ENCODE data around the gene ATP1A3.
A peak's percentile ranks its signal among the peaks of the same experiment; 100 is the strongest.

ATP1A3 gene

DNA sequence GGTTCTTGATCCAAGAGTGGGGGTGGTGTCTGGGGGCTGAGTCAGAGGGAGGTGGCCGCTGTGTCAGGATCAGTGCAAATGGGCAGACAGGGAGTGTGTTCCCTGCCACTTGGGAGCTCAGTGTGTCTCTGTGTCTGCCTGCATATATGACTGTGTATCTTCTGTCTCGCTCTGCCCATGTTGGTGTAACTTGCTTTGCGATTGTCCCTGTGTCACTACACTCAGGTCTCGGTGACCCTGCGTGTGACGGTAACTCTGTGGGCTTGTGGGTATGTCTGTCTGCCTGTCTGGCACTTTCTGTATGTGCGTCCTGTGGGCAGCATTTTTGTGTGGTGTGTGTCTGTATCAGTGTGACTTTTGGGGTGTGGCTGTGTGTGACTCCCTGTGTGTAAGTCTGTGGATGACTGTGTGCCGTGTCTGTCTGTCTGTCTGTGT lies 57.6 kb downstream of the ATP1A3 start:
- Histone ChIP-seq H3K4me3 (ENCODE audit: low read depth, low read length) (peak overlapping the region; percentile 29; the same call in 1 of the 2 replicates), H3K27me3 (ENCODE audit: insufficient read depth, low read depth, severe bottlenecking) (no peaks in the 10 kb centered on the region), H3K9me3 (ENCODE audit: severe bottlenecking) (no peaks in the 10 kb centered on the region), H3K36me3 (no peaks in the 10 kb centered on the region), H3K27ac (peak overlapping the region; percentile 60)
- TF ChIP-seq, protein P1, sequence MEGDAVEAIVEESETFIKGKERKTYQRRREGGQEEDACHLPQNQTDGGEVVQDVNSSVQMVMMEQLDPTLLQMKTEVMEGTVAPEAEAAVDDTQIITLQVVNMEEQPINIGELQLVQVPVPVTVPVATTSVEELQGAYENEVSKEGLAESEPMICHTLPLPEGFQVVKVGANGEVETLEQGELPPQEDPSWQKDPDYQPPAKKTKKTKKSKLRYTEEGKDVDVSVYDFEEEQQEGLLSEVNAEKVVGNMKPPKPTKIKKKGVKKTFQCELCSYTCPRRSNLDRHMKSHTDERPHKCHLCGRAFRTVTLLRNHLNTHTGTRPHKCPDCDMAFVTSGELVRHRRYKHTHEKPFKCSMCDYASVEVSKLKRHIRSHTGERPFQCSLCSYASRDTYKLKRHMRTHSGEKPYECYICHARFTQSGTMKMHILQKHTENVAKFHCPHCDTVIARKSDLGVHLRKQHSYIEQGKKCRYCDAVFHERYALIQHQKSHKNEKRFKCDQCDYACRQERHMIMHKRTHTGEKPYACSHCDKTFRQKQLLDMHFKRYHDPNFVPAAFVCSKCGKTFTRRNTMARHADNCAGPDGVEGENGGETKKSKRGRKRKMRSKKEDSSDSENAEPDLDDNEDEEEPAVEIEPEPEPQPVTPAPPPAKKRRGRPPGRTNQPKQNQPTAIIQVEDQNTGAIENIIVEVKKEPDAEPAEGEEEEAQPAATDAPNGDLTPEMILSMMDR (IDR thresholded peaks at IDR 0.05; ENCODE audit: low read depth, low read length) = no peak
- DNase-seq = no peak

DNA sequence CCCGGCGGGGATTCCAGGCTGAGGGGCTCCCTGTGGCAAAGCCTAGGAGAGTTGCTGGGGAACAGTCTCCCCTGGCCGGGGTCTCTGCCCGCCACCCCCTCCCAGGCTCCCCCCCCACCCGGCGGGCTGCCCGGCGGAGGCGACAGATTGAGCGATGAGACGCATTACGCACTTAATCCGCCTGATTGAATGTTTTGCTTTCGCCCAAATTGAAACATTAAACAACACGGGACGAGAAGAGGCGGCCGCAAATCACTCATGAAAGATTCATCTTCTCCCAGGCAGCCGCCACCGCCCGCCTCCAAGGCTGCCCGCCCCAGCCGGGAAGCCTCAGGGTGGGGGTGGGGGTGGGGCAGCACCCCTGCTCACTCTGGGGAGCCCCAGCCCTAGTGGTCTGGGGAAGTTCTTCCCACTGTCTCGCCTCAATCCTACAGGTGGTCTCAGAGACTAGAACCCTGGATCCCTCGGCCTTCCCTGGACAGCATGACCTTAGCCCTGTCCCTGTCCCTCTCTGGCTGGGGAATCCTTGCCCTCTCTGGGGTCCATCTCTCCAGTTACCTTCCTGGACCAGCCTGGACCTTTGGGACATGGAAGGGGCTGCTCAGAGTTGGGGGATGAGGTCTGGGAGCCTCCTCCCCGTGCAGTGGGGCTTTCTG lies 58.1 kb downstream of the ATP1A3 start:
- DNase-seq = peak; percentile 62
- TF ChIP-seq, protein P1 (IDR thresholded peaks at IDR 0.05; ENCODE audit: low read depth, low read length) = no peak
- H3K27ac ChIP-seq = peak overlapping the region; percentile 60
- H3K27me3 ChIP-seq (ENCODE audit: insufficient read depth, low read depth, severe bottlenecking) = no peaks in the 10 kb centered on the region
- H3K9me3 ChIP-seq (ENCODE audit: severe bottlenecking) = no peaks in the 10 kb centered on the region
- no peaks in the 10 kb centered on the region for H3K36me3 ChIP-seq
- peak overlapping the region; percentile 29 for H3K4me3 ChIP-seq (ENCODE audit: low read depth, low read length)

DNA sequence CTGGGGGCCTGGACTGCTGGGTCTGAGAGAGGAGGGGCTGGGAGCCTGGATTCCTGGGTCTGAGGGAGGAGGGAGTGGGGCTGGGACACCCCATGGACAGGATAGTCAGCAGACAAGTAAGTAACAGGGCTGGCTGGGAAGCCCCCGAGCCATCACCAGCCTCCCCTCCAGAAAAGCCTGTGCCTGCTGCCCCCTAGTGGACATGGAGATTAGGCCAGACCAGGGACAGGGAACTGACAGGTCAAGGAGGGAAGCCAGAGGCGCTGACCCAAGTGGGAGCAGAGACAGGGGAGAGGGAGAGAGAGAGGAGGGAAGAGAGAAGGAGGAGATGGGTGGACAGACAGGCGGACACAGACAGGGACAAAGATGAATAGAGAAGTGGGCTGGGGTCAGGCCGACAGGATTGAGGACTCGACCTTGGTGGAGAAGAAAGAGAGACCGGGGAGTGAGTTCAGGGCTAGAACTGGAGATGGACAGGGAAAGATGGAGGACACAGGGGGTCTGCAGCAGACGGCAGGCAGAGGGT lies 59.1 kb downstream of the ATP1A3 start:
- Histone ChIP-seq H3K9me3 (ENCODE audit: severe bottlenecking) (no peaks in the 10 kb centered on the region), H3K27me3 (ENCODE audit: insufficient read depth, low read depth, severe bottlenecking) (peaks cover 1% of the 10 kb centered on the region), H3K27ac (peak overlapping the region; percentile 60), H3K36me3 (no peaks in the 10 kb centered on the region), H3K4me3 (ENCODE audit: low read depth, low read length) (no peak overlapping the region)
- DNase-seq = peak; percentile 92
- TF ChIP-seq, protein P1 (IDR thresholded peaks at IDR 0.05; ENCODE audit: low read depth, low read length) = peak; percentile 69

DNA sequence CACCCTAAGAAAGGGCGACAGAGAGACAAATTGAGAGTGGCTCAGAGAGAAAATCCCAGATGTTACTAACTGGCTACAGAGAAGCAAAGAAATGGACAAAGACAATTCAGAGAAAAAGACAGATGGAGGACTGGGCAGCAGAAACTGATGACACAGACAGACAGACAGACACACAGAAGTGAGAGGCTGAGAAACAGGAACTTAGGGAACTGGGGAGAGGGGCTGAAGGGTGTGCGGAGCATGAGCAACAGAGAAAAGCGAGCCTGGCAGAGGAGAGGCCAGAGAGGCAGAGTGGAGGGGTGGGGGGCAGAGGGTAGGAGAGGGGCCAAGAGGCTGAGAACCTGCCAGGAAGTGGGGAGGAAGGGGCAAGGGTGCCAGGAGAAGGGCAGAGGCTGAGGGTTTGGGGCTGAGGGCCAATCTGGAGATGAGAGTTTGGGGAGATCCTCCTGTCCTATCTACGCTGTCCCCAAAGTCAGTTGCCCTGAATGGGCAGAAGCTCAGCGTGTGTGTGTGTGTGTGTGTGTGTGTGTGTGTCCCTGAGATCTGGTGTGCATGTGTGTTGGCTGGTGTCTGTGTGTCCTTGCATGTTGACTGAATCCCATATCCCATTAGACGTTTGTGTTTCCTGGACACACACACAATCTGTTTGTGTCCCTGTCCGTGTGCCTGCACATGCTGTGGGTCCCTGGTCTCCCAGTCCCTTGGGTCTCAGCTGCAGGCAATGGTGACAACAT lies 60.2 kb downstream of the ATP1A3 start:
- no peak for DNase-seq
- TF ChIP-seq, protein P1 (IDR thresholded peaks at IDR 0.05; ENCODE audit: low read depth, low read length) = no peak
- H3K36me3 ChIP-seq = no peaks in the 10 kb centered on the region
- H3K27ac ChIP-seq = no peak overlapping the region
- H3K9me3 ChIP-seq (ENCODE audit: severe bottlenecking) = no peaks in the 10 kb centered on the region
- H3K27me3 ChIP-seq (ENCODE audit: insufficient read depth, low read depth, severe bottlenecking) = peaks cover 10% of the 10 kb centered on the region
- H3K4me3 ChIP-seq (ENCODE audit: low read depth, low read length) = no peak overlapping the region

DNA sequence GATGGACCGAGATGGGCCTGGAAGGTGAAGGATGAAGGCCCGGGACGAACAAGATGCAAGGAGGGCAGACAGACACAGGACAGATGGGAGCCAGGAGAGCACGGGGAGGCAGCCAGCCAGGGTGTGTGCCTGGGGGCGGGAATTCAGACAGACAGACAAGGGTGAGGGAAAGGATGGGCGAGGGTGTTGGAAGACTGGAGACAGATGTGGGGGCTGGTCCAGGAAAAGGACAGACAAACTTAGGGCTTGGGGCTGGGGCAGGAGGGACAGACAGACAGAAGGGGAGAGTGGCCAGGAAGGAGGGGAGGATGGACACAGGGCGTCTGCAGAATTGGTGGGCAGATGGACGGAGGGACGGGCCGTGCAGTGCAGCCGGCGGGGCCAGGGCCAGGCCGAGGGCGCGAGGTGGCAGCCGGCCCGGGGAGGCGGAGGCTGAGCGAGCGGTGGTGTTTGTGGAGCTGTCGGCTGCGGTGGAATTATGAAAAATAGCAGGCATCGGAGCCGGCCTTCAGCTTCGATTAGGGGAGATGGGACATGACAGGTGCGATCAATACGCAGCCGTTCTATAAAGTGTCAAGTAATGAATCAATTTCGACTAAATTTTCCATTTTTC lies 61.2 kb downstream of the ATP1A3 start:
- Histone ChIP-seq H3K36me3 (no peaks in the 10 kb centered on the region), H3K9me3 (ENCODE audit: severe bottlenecking) (no peaks in the 10 kb centered on the region), H3K27ac (no peak overlapping the region), H3K4me3 (ENCODE audit: low read depth, low read length) (no peak overlapping the region), H3K27me3 (ENCODE audit: insufficient read depth, low read depth, severe bottlenecking) (peaks cover 13% of the 10 kb centered on the region)
- TF ChIP-seq, protein P1 (IDR thresholded peaks at IDR 0.05; ENCODE audit: low read depth, low read length) = no peak
- no peak for DNase-seq
